ENCODE results near the gene DAB1.

The DAB1 gene

GRCh38 chr1:56958526-56958925, 465.3 kb downstream of the DAB1 start:
- no peak for DNase-seq (ENCODE audit: low read depth in 1 of 2, low spot score in 1 of 2)

DNA sequence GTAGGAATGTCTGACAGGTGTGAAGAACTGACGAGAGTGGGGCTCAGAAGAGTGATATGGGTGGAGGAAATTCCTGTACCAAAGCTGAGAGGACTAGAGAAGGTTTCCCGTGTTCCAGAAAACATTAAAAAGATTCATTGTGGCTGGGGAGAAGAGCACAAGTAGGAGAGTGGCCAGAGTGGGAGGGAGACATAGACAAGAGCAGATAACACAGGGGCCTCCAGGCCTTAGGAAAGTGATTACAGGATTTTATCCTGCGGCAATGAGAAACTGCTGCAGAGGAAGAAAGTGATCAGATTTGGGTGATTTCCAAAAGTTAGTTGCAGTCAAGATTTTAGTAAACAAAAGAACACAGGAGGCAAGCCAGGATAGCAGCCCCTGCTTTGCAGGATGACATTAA, 465.9 kb downstream of the DAB1 start:
- no peak for DNase-seq (ENCODE audit: low read depth in 1 of 2, low spot score in 1 of 2)

DNA sequence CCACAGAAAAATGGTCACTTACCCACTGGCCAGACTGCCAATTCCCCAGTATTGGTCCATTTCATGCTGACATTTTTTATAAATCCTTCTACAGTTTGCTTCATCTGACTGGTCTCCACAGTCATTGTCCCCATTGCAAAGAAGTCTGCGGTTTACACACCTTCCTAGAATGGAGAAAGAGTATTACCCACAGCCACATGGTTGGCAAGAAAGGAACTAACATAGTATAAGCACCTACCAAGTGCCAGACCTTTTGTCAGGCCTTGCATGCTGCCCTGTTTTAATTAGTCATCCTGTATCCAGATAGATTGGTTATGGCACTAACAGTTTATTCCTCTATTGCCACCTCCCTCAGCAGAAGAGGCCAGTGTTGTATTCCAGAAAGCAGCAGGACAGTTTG, 469.2 kb downstream of the DAB1 start:
- DNase-seq (ENCODE audit: low read depth in 1 of 2, low spot score in 1 of 2): no peak

- no peak for DNase-seq (ENCODE audit: low read depth in 1 of 2, low spot score in 1 of 2)
Measured at GRCh38 chr1:56953386-56953785, 470.5 kb downstream of the DAB1 start.

DNA sequence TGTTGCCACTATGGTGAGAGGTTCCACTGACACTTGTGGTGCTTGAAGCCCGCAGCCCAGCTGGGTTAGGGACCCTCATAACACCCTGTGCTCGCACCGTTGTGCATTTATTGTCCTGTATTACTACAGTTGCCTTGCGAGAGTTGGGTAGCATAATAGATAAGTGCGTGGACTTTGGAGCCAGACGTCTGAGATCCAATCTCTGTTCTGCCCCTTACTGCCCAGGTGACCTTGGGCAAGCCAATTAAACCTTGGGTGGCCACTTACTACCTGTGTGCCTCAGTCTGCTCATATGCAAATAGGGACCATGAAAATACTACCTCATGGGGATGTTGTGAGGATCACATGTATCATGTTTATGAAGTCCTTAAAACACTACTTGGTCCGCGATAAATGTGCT, 471.4 kb downstream of the DAB1 start:
- DNase-seq (ENCODE audit: low read depth in 1 of 2, low spot score in 1 of 2): no peak

- DNase-seq (ENCODE audit: low read depth in 1 of 2, low spot score in 1 of 2): no peak
Measured at GRCh38 chr1:56948403-56949023, 475.3 kb downstream of the DAB1 start.

All from activated T-helper 1 cell treated with anti-CD3 and anti-CD28 coated beads, Interleukin-2, amount 50 U/mL, for 16 hours (primary cell).